H9 (cell line): Measurements from ENCODE around the gene VEZF1. TPM values are rescaled to one million over a fixed set of nuclear protein-coding genes. Genes with fewer than 3 reads are reported as not detected.
A peak's percentile ranks its signal among the peaks of the same experiment; 100 is the strongest.

Experiments used
- DNase-seq: peaks from one replicate; pipeline ENCODE4 v3.0.0-alpha.2; 2017
- H2AFZ ChIP-seq: one replicate; pipeline ENCODE4 v1.6.1; 2013; ENCODE audit warnings: mild to moderate bottlenecking, low read length, control low read depth, moderate library complexity
- H2AK5ac ChIP-seq: 2 replicates; pipeline ENCODE4 v1.6.1; 2013; ENCODE audit warnings: low read length, control low read depth, mixed read lengths; ENCODE audit not compliant: insufficient read length
- H2BK120ac ChIP-seq: one replicate; pipeline ENCODE4 v1.6.1; 2013; ENCODE audit warnings: low read depth, mild to moderate bottlenecking, low read length, control low read depth, inconsistent platforms; ENCODE audit not compliant: poor library complexity, severe bottlenecking
- H2BK12ac ChIP-seq: 2 replicates; pipeline ENCODE4 v1.6.1; 2013; ENCODE audit warnings: low read length, control low read depth, mixed read lengths, low read depth; ENCODE audit not compliant: insufficient read length
- H2BK15ac ChIP-seq: 2 replicates; pipeline ENCODE4 v1.6.1; 2013; ENCODE audit warnings: low read depth, low read length, control low read depth
- H2BK20ac ChIP-seq: one replicate; pipeline ENCODE4 v1.6.1; 2013; ENCODE audit warnings: low read depth, mild to moderate bottlenecking, low read length, control low read depth, inconsistent platforms; ENCODE audit not compliant: poor library complexity, severe bottlenecking
- H2BK5ac ChIP-seq: 2 replicates; pipeline ENCODE4 v1.6.1; 2013; ENCODE audit warnings: low read length, control low read depth, mixed read lengths; ENCODE audit not compliant: insufficient read length
- H3K14ac ChIP-seq: 2 replicates; pipeline ENCODE4 v1.6.1; 2013; ENCODE audit warnings: low read length, control low read depth; ENCODE audit not compliant: insufficient read depth
- H3K18ac ChIP-seq: 2 replicates; pipeline ENCODE4 v1.6.1; 2013; ENCODE audit warnings: low read depth, mild to moderate bottlenecking, mixed read lengths, low read length, control low read depth; ENCODE audit not compliant: insufficient read length
- H3K23ac ChIP-seq: 2 replicates; pipeline ENCODE4 v1.6.1; 2013; ENCODE audit warnings: low read length, control low read depth, mixed read lengths, low read depth; ENCODE audit not compliant: insufficient read length
- H3K23me2 ChIP-seq: 2 replicates; pipeline ENCODE4 v1.6.1; 2013; ENCODE audit warnings: low read depth, mild to moderate bottlenecking, mixed read lengths, low read length, control low read depth; ENCODE audit not compliant: insufficient read length, poor library complexity, severe bottlenecking
- H3K27ac ChIP-seq: 2 replicates; pipeline ENCODE4 v1.5.1; 2013; ENCODE audit warnings: low read length, control low read depth, mixed read lengths, low read depth; ENCODE audit not compliant: insufficient read length
- H3K27me3 ChIP-seq: 2 replicates; pipeline ENCODE4 v1.6.1; 2013; ENCODE audit warnings: low read length, control low read depth, inconsistent platforms; ENCODE audit not compliant: insufficient read depth
- H3K4ac ChIP-seq: 2 replicates; pipeline ENCODE4 v1.6.1; 2013; ENCODE audit warnings: low read depth, mild to moderate bottlenecking, control low read depth, inconsistent platforms, low read length, moderate library complexity
- H3K4me1 ChIP-seq: 2 replicates; pipeline ENCODE4 v1.6.1; 2013; ENCODE audit warnings: low read length, control low read depth, inconsistent platforms; ENCODE audit not compliant: insufficient read depth
- H3K4me2 ChIP-seq: 2 replicates; pipeline ENCODE4 v1.6.1; 2013; ENCODE audit warnings: low read length, control low read depth, mixed read lengths; ENCODE audit not compliant: insufficient read length, insufficient read depth
- H3K56ac ChIP-seq: 2 replicates; pipeline ENCODE4 v1.6.1; 2013; ENCODE audit warnings: low read depth, mild to moderate bottlenecking, mixed read lengths, low read length, control low read depth; ENCODE audit not compliant: insufficient read length
- H3K79me1 ChIP-seq: 2 replicates; pipeline ENCODE4 v1.6.1; 2013; ENCODE audit warnings: low read depth, mild to moderate bottlenecking, moderate library complexity, low read length, control low read depth, inconsistent platforms; ENCODE audit not compliant: insufficient read depth, poor library complexity, severe bottlenecking
- H3K79me2 ChIP-seq: 2 replicates; pipeline ENCODE4 v1.6.1; 2013; ENCODE audit warnings: low read length, control low read depth, inconsistent platforms; ENCODE audit not compliant: insufficient read depth
- H3K9ac ChIP-seq: 2 replicates; pipeline ENCODE4 v1.6.1; 2013; ENCODE audit warnings: low read length, control low read depth, mixed read lengths; ENCODE audit not compliant: insufficient read length; ENCODE audit errors: extremely low read depth
- H3K9me3 ChIP-seq: one replicate; pipeline ENCODE4 v1.6.1; 2013; ENCODE audit warnings: low read depth, low read length, inconsistent platforms; ENCODE audit not compliant: control insufficient read depth
- H3T11ph ChIP-seq: one replicate; pipeline ENCODE4 v1.6.1; 2013; ENCODE audit warnings: mild to moderate bottlenecking, low read length, control low read depth, inconsistent platforms
- H4K20me1 ChIP-seq: one replicate; pipeline ENCODE4 v1.6.1; 2013; ENCODE audit not compliant: control insufficient read depth, insufficient read length, insufficient read depth
- H4K5ac ChIP-seq: 2 replicates; pipeline ENCODE4 v1.6.1; 2013; ENCODE audit warnings: low read depth, mild to moderate bottlenecking, mixed read lengths, low read length, control low read depth; ENCODE audit not compliant: insufficient read length
- H4K8ac ChIP-seq: replicated peaks from 2 replicates; pipeline ENCODE4 v1.6.1; 2013; ENCODE audit warnings: low read length, control low read depth, mixed read lengths, low read depth; ENCODE audit not compliant: insufficient read length
- H4K91ac ChIP-seq: 2 replicates; pipeline ENCODE4 v1.6.1; 2013; ENCODE audit warnings: low read depth, mild to moderate bottlenecking, moderate library complexity, mixed read lengths, low read length, control low read depth; ENCODE audit not compliant: insufficient read length
- H3K27ac Mint-ChIP-seq, 3 experiments: 2 replicates in 2 of 3; 3 replicates in 1 of 3; pipeline ENCODE4 v1.8.0; 2020 to 2021; ENCODE audit warnings: mixed read lengths in 3 of 3, mild to moderate bottlenecking in 1 of 3, moderate library complexity in 1 of 3
- H3K27me3 Mint-ChIP-seq: 2 replicates; pipeline ENCODE4 v1.8.0; 2021; ENCODE audit warnings: low read depth, mild to moderate bottlenecking, moderate library complexity, mixed read lengths
- H3K36me3 Mint-ChIP-seq, 3 experiments: 2 replicates in 2 of 3; 3 replicates in 1 of 3; pipeline ENCODE4 v1.8.0; 2020 to 2021; ENCODE audit warnings: low read depth in 3 of 3, mixed read lengths in 3 of 3; ENCODE audit not compliant: insufficient read depth in 1 of 3
- H3K4me1 Mint-ChIP-seq, 2 experiments: 2 replicates each; pipeline ENCODE4 v1.8.0; 2020; ENCODE audit warnings: mixed read lengths in 2 of 2
- H3K4me3 Mint-ChIP-seq, 2 experiments: 2 replicates in 1 of 2; 3 replicates in 1 of 2; pipeline ENCODE4 v1.8.0; 2020 to 2021; ENCODE audit warnings: mild to moderate bottlenecking in 2 of 2, mixed read lengths in 2 of 2, moderate library complexity in 1 of 2
- H3K9me3 Mint-ChIP-seq, 2 experiments: 2 replicates in 1 of 2; 3 replicates in 1 of 2; pipeline ENCODE4 v1.8.0; 2020; ENCODE audit warnings: mild to moderate bottlenecking in 2 of 2, mixed read lengths in 2 of 2, moderate library complexity in 1 of 2
- CTCF ChIP-seq: fragments of 200-600 bp; sonication (generic); conservative IDR thresholded peaks from 3 replicates; pipeline ENCODE4 v1.8.0; 2021; ENCODE audit warnings: antibody characterized with exemption, mild to moderate bottlenecking
- WGBS: extraction: QIAGEN DNeasy Blood & Tissue Kit; methylation state at CpG from one replicate; pipeline ENCODE4 v1.1.7; 2013; ENCODE audit warnings: missing lambda C conversion rate, low lambda C conversion rate, mixed read lengths; ENCODE audit not compliant: insufficient read length; ENCODE audit errors: extremely low coverage; 5-methylcytosine and 5-hydroxymethylcytosine counted together
- total RNA-seq: library from RNA; stranded (reverse); gene quantifications from 2 replicates; pipeline ENCODE4 v1.2.1, GENCODE V29; 2021

VEZF1 gene
- total RNA-seq, 1 experiment from 2014 or later: 58.1 TPM

DNA sequence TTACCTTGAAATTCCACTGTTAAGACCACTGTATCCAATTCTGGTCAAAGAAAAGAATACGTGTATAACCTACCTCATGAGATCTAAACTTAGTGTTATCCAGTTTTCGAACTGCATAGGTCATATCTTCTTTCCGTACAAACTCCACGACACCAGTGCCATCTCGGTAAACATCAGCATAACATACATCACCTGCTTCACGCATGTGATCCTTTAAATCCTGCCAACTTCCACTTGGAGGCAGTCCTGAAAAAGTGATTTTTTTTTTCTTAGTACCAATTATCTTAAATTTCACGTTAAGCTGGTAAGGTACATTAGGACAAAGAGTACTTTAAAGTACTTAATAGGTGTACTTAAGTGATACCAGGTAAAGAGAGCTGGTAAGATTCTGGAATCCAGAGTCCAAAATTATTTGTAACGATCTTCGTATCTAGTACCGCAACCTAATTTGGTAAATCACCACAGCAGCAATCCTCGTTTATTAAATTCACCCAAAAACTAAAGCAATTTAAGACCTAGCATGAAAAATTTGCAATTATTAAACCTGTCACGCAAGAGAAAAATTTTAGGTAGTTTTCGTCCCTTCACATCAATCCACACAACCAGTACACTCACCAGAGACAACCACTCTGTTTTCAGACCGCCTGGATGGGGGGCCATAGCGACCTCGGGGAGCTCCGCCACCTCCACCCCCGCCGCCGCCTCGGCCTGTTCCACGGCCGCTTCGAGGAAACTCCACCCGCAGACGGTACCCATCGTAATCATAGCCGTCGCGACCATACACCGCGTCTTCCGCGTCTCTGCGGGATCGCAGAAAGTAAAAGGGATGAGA, 17.9 kb upstream of the VEZF1 start:
- Histone ChIP-seq H2BK20ac (no peak overlapping the region), H3K23me2 (peaks cover 9% of the 10 kb centered on the region), H3K9ac (peak overlapping the region; percentile 96), H3K9me3 (no peaks in the 10 kb centered on the region), H2BK5ac (no peak overlapping the region), H3K4ac (no peak overlapping the region; the same call in 1 of the 2 replicates), H3K18ac (peak overlapping the region; percentile 94), H4K8ac (peak overlapping the region; percentile 80), H2BK12ac (no peak overlapping the region), H3K23ac (no peak overlapping the region), H3K4me1 (peaks cover 3% of the 10 kb centered on the region; the same call in 1 of the 2 replicates), H3K14ac (peak overlapping the region; percentile 97), H3K4me2 (peak overlapping the region; percentile 98), H4K91ac (peak overlapping the region; percentile 88), H3K79me1 (no peaks in the 10 kb centered on the region), H3K27ac (no peak overlapping the region), H4K5ac (no peak overlapping the region), H3K27me3 (no peaks in the 10 kb centered on the region), H4K20me1 (no peaks in the 10 kb centered on the region), H2AK5ac (no peak overlapping the region), H3T11ph (no peak overlapping the region), H3K56ac (peak overlapping the region; percentile 77), H2AFZ (no peak overlapping the region), H3K79me2 (peaks cover 22% of the 10 kb centered on the region), H2BK15ac (no peak overlapping the region), H2BK120ac (no peak overlapping the region)
- H3K27me3 Mint-ChIP-seq: peaks cover 3% of the 10 kb centered on the region; the same call in 1 of the 2 replicates
- H3K9me3 Mint-ChIP-seq: peaks cover 3 to 9% of the 10 kb centered on the region in 2 experiments; a peak in 2 of 5 replicates
- H3K4me1 Mint-ChIP-seq: peaks cover 31 to 39% of the 10 kb centered on the region in 2 experiments
- no CpG with 5 or more reads among the region's 36 CpGs for WGBS
- TF ChIP-seq CTCF: no peak
- H3K36me3 Mint-ChIP-seq: peaks cover 43 to 64% (median 59%) of the 10 kb centered on the region in 3 experiments
- H3K4me3 Mint-ChIP-seq: peak overlapping the region; percentile 100
- DNase-seq: no peak
- H3K27ac Mint-ChIP-seq: peak overlapping the region; percentile 100
